K562 (cell line): Measurements from ENCODE around the gene BCAS1.

Experiments used
- CBX1 ChIP-seq: sonication (generic); IDR thresholded peaks from 2 replicates; pipeline ENCODE4 v1.6.1; 2016; ENCODE audit warnings: antibody characterized with exemption, low read depth, mild to moderate bottlenecking
- CREB1 ChIP-seq, 2 experiments: sonication (generic) in 1 of 2; formaldehyde crosslinking in 1 of 2; IDR thresholded peaks; 2 replicates each; pipeline versions ENCODE4 v1.6.1 to v1.8.0; 2012 to 2022; ENCODE audit warnings: inconsistent platforms in 1 of 2, mild to moderate bottlenecking in 1 of 2, missing genetic modification reagents in 1 of 2, moderate library complexity in 1 of 2
- CTCF ChIP-seq, 3 experiments: IDR thresholded peaks in 2 of 3; conservative IDR thresholded peaks in 1 of 3; 2 replicates each; pipeline ENCODE4 v1.5.1; 2011 to 2012; ENCODE audit warnings: low read length in 3 of 3, mild to moderate bottlenecking in 3 of 3, control low read depth in 2 of 3, improper control_type of control experiment in 1 of 3, inconsistent platforms in 1 of 3, low read depth in 1 of 3, mixed read lengths in 1 of 3, moderate library complexity in 1 of 3; ENCODE audit not compliant: insufficient read depth in 2 of 3
- HDAC2 ChIP-seq: fragments of 450-650 bp; IDR thresholded peaks from 2 replicates; pipeline ENCODE4 v1.6.1; 2016; ENCODE audit warnings: mild to moderate bottlenecking
- MYNN ChIP-seq, 2 experiments: sonication (generic); formaldehyde crosslinking in 1 of 2; IDR thresholded peaks; 2 replicates each; pipeline versions ENCODE4 v1.5.0 to v1.6.1; 2016 to 2020; ENCODE audit warnings: antibody characterized with exemption in 1 of 2, missing genetic modification reagents in 1 of 2
- NEUROD1 ChIP-seq: fragments of 150-350 bp; IDR thresholded peaks from 2 replicates; pipeline ENCODE4 v1.6.1; 2014; ENCODE audit warnings: borderline replicate concordance, low read length, low read depth; ENCODE audit not compliant: partially characterized antibody
- PTBP1 ChIP-seq: fragments of 200-400 bp; formaldehyde crosslinking; IDR thresholded peaks from 2 replicates; pipeline ENCODE4 v1.6.1; 2017; ENCODE audit warnings: low read depth, low read length
- PTTG1 ChIP-seq: fragments of 450-650 bp; IDR thresholded peaks from 2 replicates; pipeline ENCODE4 v1.6.1; 2016; ENCODE audit warnings: low read depth, mild to moderate bottlenecking, missing genetic modification characterization, missing compliant biosample characterization
- RAD21 ChIP-seq, 2 experiments: fragments of 250-450 bp in 1 of 2; fragments of 450-650 bp in 1 of 2; sonication (Bioruptor Pico) in 1 of 2; formaldehyde crosslinking in 1 of 2; IDR thresholded peaks in 1 of 2; conservative IDR thresholded peaks in 1 of 2; 2 replicates each; pipeline versions ENCODE4 v1.4.0 to v1.8.0; 2020 to 2022; ENCODE audit warnings: mild to moderate bottlenecking in 2 of 2, moderate library complexity in 1 of 2
- YY1 ChIP-seq, 3 experiments: IDR thresholded peaks; 2 replicates each; pipeline ENCODE4 v1.6.1; 2011; ENCODE audit warnings: low read length in 2 of 3, mild to moderate bottlenecking in 2 of 3, moderate library complexity in 2 of 3, borderline replicate concordance in 1 of 3, control low read depth in 1 of 3, low read depth in 1 of 3; ENCODE audit not compliant: insufficient read depth in 3 of 3, insufficient replicate concordance in 2 of 3, control insufficient read depth in 1 of 3, insufficient read length in 1 of 3; ENCODE audit errors: extremely low read depth in 1 of 3
- ZBTB40 ChIP-seq, 2 experiments: fragments of 450-650 bp in 1 of 2; sonication (generic) in 1 of 2; formaldehyde crosslinking in 1 of 2; IDR thresholded peaks; 2 replicates each; pipeline versions ENCODE4 v1.7.1 to v1.9.0; 2016 to 2022; ENCODE audit warnings: inconsistent platforms in 1 of 2, mild to moderate bottlenecking in 1 of 2, missing genetic modification reagents in 1 of 2
- ZNF324 ChIP-seq: fragments of 250-450 bp; sonication (Bioruptor Pico); IDR thresholded peaks from 2 replicates; pipeline ENCODE4 v1.4.0; 2020; ENCODE audit warnings: mild to moderate bottlenecking
- ZNF354B ChIP-seq: fragments of 250-450 bp; sonication (Bioruptor Pico); IDR thresholded peaks from 2 replicates; pipeline ENCODE4 v1.4.0; 2020
- TF ChIP-seq, protein P1 (sequence below): sonication (generic); formaldehyde crosslinking; IDR thresholded peaks from 2 replicates; pipeline ENCODE4 v1.8.1; 2022; ENCODE audit warnings: missing genetic modification reagents

DNA sequence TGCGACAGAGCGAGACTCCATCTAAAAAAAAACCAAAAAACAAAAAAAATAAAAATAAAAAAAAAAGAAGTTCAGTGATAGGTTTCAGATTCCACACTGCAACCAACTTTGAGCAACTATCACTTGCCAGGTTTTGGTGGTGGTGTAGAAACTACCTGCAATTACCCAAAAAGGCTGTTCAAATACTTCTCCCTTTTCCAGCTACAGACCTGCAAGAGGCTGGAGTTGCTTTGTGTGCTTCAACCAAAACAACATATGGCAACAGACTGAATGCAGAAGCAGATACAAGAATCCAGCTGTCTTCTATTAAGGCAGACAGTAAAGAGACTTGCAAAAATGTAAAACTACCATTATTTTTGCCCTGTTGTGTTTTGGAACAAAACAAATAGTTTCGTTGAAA lies 9.3 kb upstream of the BCAS1 start:
- TF ChIP-seq CBX1 (no peak), CREB1 (IDR thresholded peaks at IDR 0.05) (no peak), CREB1 (CRISPR knock-in tag; IDR thresholded peaks at IDR 0.05) (no peak), ZNF354B (no peak), ZNF324 (CRISPR knock-in tag) (no peak), NEUROD1 (no peak), MYNN (IDR thresholded peaks at IDR 0.05) (no peak), MYNN (CRISPR knock-in tag; IDR thresholded peaks at IDR 0.05) (no peak), PTBP1 (no peak), YY1 (IDR thresholded peaks at IDR 0.05; ENCODE audit: borderline replicate concordance in 1 of 3, control insufficient read depth in 1 of 3, extremely low read depth in 1 of 3, insufficient read depth in 3 of 3, insufficient read length in 1 of 3, insufficient replicate concordance in 2 of 3, low read depth in 1 of 3, low read length in 2 of 3) (no peak), RAD21 (CRISPR knock-in tag; conservative IDR thresholded peaks at IDR 0.05 in 1 of 2, IDR thresholded peaks at IDR 0.05 in 1 of 2) (no peak), ZBTB40 (IDR thresholded peaks at IDR 0.05) (no peak), ZBTB40 (CRISPR knock-in tag; IDR thresholded peaks at IDR 0.05) (no peak), CTCF (IDR thresholded peaks at IDR 0.05 in 2 of 3, conservative IDR thresholded peaks at IDR 0.05 in 1 of 3; ENCODE audit: insufficient read depth in 2 of 3, low read depth in 1 of 3, low read length in 3 of 3) (no peak), HDAC2 (no peak), PTTG1 (no peak)
- TF ChIP-seq, protein P1, sequence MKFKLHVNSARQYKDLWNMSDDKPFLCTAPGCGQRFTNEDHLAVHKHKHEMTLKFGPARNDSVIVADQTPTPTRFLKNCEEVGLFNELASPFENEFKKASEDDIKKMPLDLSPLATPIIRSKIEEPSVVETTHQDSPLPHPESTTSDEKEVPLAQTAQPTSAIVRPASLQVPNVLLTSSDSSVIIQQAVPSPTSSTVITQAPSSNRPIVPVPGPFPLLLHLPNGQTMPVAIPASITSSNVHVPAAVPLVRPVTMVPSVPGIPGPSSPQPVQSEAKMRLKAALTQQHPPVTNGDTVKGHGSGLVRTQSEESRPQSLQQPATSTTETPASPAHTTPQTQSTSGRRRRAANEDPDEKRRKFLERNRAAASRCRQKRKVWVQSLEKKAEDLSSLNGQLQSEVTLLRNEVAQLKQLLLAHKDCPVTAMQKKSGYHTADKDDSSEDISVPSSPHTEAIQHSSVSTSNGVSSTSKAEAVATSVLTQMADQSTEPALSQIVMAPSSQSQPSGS = no peak
